ENCODE measurements around the gene ARID5A. TPM values are rescaled to one million over a fixed set of nuclear protein-coding genes. Genes with fewer than 3 reads are reported as not detected.

ARID5A gene
- total and polyA plus RNA-seq, 2 experiments from 2014 or later: 5.5 to 7.7 TPM

DNA sequence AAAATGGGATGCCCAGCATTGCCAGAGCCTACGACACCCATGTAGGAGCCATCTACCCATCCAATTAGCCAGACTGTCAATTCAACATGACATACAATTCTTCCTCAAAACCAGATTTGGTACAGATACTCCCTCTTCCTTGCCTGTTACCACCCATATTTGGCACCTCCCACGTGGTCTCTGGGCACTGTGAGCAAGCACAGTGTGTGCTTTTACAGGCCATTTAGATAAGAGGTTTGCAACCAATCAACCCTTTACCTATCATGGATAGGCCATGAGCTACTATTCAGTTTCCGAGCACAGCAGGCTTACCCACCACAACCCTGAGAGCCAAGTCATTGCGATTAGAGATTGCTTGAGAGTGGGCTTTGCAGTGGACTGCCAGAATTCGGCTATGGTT, 40.9 kb downstream of the ARID5A start (continued):
- TF ChIP-seq, protein P1, sequence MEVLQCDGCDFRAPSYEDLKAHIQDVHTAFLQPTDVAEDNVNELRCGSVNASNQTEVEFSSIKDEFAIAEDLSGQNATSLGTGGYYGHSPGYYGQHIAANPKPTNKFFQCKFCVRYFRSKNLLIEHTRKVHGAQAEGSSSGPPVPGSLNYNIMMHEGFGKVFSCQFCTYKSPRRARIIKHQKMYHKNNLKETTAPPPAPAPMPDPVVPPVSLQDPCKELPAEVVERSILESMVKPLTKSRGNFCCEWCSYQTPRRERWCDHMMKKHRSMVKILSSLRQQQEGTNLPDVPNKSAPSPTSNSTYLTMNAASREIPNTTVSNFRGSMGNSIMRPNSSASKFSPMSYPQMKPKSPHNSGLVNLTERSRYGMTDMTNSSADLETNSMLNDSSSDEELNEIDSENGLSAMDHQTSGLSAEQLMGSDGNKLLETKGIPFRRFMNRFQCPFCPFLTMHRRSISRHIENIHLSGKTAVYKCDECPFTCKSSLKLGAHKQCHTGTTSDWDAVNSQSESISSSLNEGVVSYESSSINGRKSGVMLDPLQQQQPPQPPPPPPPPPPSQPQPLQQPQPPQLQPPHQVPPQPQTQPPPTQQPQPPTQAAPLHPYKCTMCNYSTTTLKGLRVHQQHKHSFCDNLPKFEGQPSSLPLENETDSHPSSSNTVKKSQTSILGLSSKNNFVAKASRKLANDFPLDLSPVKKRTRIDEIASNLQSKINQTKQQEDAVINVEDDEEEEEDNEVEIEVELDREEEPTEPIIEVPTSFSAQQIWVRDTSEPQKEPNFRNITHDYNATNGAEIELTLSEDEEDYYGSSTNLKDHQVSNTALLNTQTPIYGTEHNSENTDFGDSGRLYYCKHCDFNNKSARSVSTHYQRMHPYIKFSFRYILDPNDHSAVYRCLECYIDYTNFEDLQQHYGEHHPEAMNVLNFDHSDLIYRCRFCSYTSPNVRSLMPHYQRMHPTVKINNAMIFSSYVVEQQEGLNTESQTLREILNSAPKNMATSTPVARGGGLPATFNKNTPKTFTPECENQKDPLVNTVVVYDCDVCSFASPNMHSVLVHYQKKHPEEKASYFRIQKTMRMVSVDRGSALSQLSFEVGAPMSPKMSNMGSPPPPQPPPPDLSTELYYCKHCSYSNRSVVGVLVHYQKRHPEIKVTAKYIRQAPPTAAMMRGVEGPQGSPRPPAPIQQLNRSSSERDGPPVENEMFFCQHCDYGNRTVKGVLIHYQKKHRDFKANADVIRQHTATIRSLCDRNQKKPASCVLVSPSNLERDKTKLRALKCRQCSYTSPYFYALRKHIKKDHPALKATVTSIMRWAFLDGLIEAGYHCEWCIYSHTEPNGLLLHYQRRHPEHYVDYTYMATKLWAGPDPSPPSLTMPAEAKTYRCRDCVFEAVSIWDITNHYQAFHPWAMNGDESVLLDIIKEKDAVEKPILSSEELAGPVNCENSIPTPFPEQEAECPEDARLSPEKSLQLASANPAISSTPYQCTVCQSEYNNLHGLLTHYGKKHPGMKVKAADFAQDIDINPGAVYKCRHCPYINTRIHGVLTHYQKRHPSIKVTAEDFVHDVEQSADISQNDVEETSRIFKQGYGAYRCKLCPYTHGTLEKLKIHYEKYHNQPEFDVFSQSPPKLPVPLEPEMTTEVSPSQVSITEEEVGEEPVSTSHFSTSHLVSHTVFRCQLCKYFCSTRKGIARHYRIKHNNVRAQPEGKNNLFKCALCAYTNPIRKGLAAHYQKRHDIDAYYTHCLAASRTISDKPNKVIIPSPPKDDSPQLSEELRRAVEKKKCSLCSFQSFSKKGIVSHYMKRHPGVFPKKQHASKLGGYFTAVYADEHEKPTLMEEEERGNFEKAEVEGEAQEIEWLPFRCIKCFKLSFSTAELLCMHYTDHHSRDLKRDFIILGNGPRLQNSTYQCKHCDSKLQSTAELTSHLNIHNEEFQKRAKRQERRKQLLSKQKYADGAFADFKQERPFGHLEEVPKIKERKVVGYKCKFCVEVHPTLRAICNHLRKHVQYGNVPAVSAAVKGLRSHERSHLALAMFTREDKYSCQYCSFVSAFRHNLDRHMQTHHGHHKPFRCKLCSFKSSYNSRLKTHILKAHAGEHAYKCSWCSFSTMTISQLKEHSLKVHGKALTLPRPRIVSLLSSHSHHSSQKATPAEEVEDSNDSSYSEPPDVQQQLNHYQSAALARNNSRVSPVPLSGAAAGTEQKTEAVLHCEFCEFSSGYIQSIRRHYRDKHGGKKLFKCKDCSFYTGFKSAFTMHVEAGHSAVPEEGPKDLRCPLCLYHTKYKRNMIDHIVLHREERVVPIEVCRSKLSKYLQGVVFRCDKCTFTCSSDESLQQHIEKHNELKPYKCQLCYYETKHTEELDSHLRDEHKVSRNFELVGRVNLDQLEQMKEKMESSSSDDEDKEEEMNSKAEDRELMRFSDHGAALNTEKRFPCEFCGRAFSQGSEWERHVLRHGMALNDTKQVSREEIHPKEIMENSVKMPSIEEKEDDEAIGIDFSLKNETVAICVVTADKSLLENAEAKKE (CRISPR knock-in tag; IDR thresholded peaks at IDR 0.05): no peak
- TF ChIP-seq JUNB (IDR thresholded peaks at IDR 0.05; ENCODE audit: unreplicated experiment) (no peak), NANOG (IDR thresholded peaks at IDR 0.05; ENCODE audit: borderline replicate concordance) (no peak), ZNF331 (CRISPR knock-in tag; IDR thresholded peaks at IDR 0.05; ENCODE audit: low read depth) (no peak), ZNF114 (CRISPR knock-in tag; IDR thresholded peaks at IDR 0.05) (no peak)
- TF ChIP-seq, protein P2, sequence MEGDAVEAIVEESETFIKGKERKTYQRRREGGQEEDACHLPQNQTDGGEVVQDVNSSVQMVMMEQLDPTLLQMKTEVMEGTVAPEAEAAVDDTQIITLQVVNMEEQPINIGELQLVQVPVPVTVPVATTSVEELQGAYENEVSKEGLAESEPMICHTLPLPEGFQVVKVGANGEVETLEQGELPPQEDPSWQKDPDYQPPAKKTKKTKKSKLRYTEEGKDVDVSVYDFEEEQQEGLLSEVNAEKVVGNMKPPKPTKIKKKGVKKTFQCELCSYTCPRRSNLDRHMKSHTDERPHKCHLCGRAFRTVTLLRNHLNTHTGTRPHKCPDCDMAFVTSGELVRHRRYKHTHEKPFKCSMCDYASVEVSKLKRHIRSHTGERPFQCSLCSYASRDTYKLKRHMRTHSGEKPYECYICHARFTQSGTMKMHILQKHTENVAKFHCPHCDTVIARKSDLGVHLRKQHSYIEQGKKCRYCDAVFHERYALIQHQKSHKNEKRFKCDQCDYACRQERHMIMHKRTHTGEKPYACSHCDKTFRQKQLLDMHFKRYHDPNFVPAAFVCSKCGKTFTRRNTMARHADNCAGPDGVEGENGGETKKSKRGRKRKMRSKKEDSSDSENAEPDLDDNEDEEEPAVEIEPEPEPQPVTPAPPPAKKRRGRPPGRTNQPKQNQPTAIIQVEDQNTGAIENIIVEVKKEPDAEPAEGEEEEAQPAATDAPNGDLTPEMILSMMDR (conservative IDR thresholded peaks at IDR 0.05; ENCODE audit: low read depth in 2 of 2): no peak
- TF ChIP-seq, protein P3, sequence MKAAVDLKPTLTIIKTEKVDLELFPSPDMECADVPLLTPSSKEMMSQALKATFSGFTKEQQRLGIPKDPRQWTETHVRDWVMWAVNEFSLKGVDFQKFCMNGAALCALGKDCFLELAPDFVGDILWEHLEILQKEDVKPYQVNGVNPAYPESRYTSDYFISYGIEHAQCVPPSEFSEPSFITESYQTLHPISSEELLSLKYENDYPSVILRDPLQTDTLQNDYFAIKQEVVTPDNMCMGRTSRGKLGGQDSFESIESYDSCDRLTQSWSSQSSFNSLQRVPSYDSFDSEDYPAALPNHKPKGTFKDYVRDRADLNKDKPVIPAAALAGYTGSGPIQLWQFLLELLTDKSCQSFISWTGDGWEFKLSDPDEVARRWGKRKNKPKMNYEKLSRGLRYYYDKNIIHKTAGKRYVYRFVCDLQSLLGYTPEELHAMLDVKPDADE (IDR thresholded peaks at IDR 0.05): no peak

DNA sequence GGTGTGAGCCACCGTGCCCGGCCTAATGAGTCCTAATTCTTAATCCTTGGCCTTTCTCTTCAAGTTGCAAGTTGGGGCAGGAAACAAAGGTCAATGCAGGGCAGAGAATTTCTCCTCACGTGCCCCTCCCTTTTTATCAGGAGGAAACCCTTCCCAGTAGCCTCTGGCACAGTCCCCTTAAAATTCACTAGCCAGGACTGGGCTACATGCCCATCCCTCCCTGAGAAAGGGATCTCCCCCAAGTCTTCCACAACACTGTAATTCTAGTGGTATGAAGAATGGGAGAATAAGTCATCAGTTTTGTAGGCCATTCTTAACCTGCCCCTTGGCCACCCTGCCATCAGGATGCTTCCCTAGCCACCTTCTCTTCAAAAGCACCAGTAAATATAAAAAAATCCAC, 42.2 kb downstream of the ARID5A start:
- no peak overlapping the region for H3K27ac Mint-ChIP-seq
- TF ChIP-seq ZNF114 (CRISPR knock-in tag; IDR thresholded peaks at IDR 0.05) (no peak), EZH2phosphoT487 (IDR thresholded peaks at IDR 0.05; ENCODE audit: unreplicated experiment) (no peak), JUNB (IDR thresholded peaks at IDR 0.05; ENCODE audit: unreplicated experiment) (no peak)

More for the DNA sequence above, 42.2 kb downstream of the ARID5A start:
- H4K20me1 ChIP-seq (replicated peaks; ENCODE audit: insufficient read depth): no peaks in the 10 kb centered on the region
- no peaks in the 10 kb centered on the region for H3K4me1 Mint-ChIP-seq
- no peaks in the 10 kb centered on the region for H3K27me3 ChIP-seq (ENCODE audit: insufficient read depth)
- no peak overlapping the region for H3K4me2 ChIP-seq
- H2AFZ ChIP-seq: no peak overlapping the region
- H3K4me3 ChIP-seq: no peak overlapping the region
- H3K4me3 Mint-ChIP-seq: no peak overlapping the region
- no peak for DNase-seq (ENCODE audit: low spot score)
- no peak overlapping the region for H3K27ac ChIP-seq (ENCODE audit: low read depth)
- H3K79me2 ChIP-seq (replicated peaks; ENCODE audit: insufficient read depth): no peaks in the 10 kb centered on the region
- H3K4me1 ChIP-seq (ENCODE audit: insufficient read depth): no peaks in the 10 kb centered on the region
- H3K36me3 ChIP-seq (ENCODE audit: insufficient read depth): no peaks in the 10 kb centered on the region
- H3K27me3 Mint-ChIP-seq (ENCODE audit: insufficient read depth, low read depth, poor library complexity): no peaks in the 10 kb centered on the region
- H3K9me2 ChIP-seq (ENCODE audit: insufficient read depth): 0 out of 2 replicates have a peak, but pooled peaks cover 3% of the 10 kb centered on the region
- no peaks in the 10 kb centered on the region for H3K36me3 Mint-ChIP-seq (ENCODE audit: low read depth)
- no peak for ATAC-seq
- H3F3A ChIP-seq (replicated peaks; ENCODE audit: low read depth): no peaks in the 10 kb centered on the region
- H3K9me3 Mint-ChIP-seq: no peaks in the 10 kb centered on the region
